ENCODE data around the gene TCEAL8. TPM values are rescaled to one million over a fixed set of nuclear protein-coding genes. Genes with fewer than 3 reads are reported as not detected.
"Not testable (repeated sequence)": the region's sequence is repeated elsewhere in the genome, so short reads cannot be mapped to it uniquely, and the experiment has no call there.

TCEAL8 gene
- total RNA-seq, 1 donor = 130 TPM

DNA sequence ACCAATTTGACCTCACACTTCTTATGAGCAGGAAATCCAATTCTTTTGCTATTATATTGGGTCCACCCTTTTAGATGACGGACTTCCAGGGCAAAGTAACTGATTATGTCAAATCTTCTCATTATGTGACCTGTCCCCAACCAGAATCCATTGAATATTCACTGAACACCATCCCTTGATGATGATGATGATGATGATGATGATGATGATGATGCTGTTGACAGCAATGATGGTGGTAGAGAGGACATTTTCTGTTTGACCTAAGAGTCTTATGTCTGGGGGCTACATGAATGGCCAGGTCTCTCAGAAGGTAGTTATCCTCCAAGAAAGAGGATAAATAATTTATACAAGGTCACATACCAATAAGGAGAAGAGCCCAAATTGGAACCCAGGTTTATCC is 5.2 kb downstream of the TCEAL8 start:
- no peak overlapping the region for H3K27ac ChIP-seq (ENCODE audit: low read depth, low read length)
- H3K36me3 ChIP-seq (ENCODE audit: insufficient read depth, low read length) = no peaks in the 10 kb centered on the region
- peaks cover 14% of the 10 kb centered on the region for H3K27me3 ChIP-seq (ENCODE audit: insufficient read depth, low read length)
- no peak overlapping the region for H2AFZ ChIP-seq (ENCODE audit: low read length)
- DNase-seq (ENCODE audit: insufficient read length, low spot score, missing footprints) = no peak
- H3K79me2 ChIP-seq (ENCODE audit: insufficient read depth, low read length) = peaks cover 12% of the 10 kb centered on the region
- no peaks in the 10 kb centered on the region for H3K9me3 ChIP-seq (ENCODE audit: low read depth, low read length)
- H3K4me2 ChIP-seq (ENCODE audit: insufficient read depth, low read length) = no peak overlapping the region
- TF ChIP-seq, protein P1, sequence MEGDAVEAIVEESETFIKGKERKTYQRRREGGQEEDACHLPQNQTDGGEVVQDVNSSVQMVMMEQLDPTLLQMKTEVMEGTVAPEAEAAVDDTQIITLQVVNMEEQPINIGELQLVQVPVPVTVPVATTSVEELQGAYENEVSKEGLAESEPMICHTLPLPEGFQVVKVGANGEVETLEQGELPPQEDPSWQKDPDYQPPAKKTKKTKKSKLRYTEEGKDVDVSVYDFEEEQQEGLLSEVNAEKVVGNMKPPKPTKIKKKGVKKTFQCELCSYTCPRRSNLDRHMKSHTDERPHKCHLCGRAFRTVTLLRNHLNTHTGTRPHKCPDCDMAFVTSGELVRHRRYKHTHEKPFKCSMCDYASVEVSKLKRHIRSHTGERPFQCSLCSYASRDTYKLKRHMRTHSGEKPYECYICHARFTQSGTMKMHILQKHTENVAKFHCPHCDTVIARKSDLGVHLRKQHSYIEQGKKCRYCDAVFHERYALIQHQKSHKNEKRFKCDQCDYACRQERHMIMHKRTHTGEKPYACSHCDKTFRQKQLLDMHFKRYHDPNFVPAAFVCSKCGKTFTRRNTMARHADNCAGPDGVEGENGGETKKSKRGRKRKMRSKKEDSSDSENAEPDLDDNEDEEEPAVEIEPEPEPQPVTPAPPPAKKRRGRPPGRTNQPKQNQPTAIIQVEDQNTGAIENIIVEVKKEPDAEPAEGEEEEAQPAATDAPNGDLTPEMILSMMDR (IDR thresholded peaks at IDR 0.05; ENCODE audit: extremely low read depth, low read depth, low read length) = no peak
- no peaks in the 10 kb centered on the region for H3K4me1 ChIP-seq (ENCODE audit: insufficient read depth, low read length)
- H4K20me1 ChIP-seq (ENCODE audit: insufficient read depth, low read length) = peaks cover 9% of the 10 kb centered on the region
- H3K4me3 ChIP-seq (ENCODE audit: insufficient read depth, low read length) = no peak overlapping the region

- Histone ChIP-seq H3K27me3 (ENCODE audit: insufficient read depth, low read length) (peaks cover 15% of the 10 kb centered on the region), H3K27ac (ENCODE audit: low read depth, low read length) (no peak overlapping the region), H2AFZ (ENCODE audit: low read length) (no peak overlapping the region), H3K4me2 (ENCODE audit: insufficient read depth, low read length) (no peak overlapping the region), H3K79me2 (ENCODE audit: insufficient read depth, low read length) (peaks cover 4% of the 10 kb centered on the region), H3K9me3 (ENCODE audit: low read depth, low read length) (no peaks in the 10 kb centered on the region), H3K4me1 (ENCODE audit: insufficient read depth, low read length) (no peaks in the 10 kb centered on the region), H4K20me1 (ENCODE audit: insufficient read depth, low read length) (peaks cover 7% of the 10 kb centered on the region), H3K4me3 (ENCODE audit: insufficient read depth, low read length) (no peak overlapping the region), H3K36me3 (ENCODE audit: insufficient read depth, low read length) (no peaks in the 10 kb centered on the region)
- no peak for DNase-seq (ENCODE audit: insufficient read length, low spot score, missing footprints)
- TF ChIP-seq, protein P1 (IDR thresholded peaks at IDR 0.05; ENCODE audit: extremely low read depth, low read depth, low read length) = peak; percentile 47
Measured at GRCh38 chrX:103248553-103248952, 6.4 kb downstream of the TCEAL8 start.

GRCh38 chrX:103240155-103240554 is 14.8 kb downstream of the TCEAL8 start:
- Histone ChIP-seq H3K9me3 (ENCODE audit: low read depth, low read length) (no peaks in the 10 kb centered on the region), H3K4me2 (ENCODE audit: insufficient read depth, low read length) (no peak overlapping the region), H3K27ac (ENCODE audit: low read depth, low read length) (no peak overlapping the region), H3K79me2 (ENCODE audit: insufficient read depth, low read length) (no peaks in the 10 kb centered on the region), H4K20me1 (ENCODE audit: insufficient read depth, low read length) (no peaks in the 10 kb centered on the region), H3K4me3 (ENCODE audit: insufficient read depth, low read length) (no peak overlapping the region), H3K36me3 (ENCODE audit: insufficient read depth, low read length) (no peaks in the 10 kb centered on the region), H3K4me1 (ENCODE audit: insufficient read depth, low read length) (no peaks in the 10 kb centered on the region), H3K27me3 (ENCODE audit: insufficient read depth, low read length) (peaks cover 29% of the 10 kb centered on the region), H2AFZ (ENCODE audit: low read length) (no peak overlapping the region)
- no peak for DNase-seq (ENCODE audit: insufficient read length, low spot score, missing footprints)
- TF ChIP-seq, protein P1 (IDR thresholded peaks at IDR 0.05; ENCODE audit: extremely low read depth, low read depth, low read length) = no peak

GRCh38 chrX:103236296-103236695 is 18.7 kb downstream of the TCEAL8 start:
- no peaks in the 10 kb centered on the region for H3K9me3 ChIP-seq (ENCODE audit: low read depth, low read length)
- DNase-seq (ENCODE audit: insufficient read length, low spot score, missing footprints) = no peak
- no peak overlapping the region for H3K27ac ChIP-seq (ENCODE audit: low read depth, low read length)
- H2AFZ ChIP-seq (ENCODE audit: low read length) = no peak overlapping the region
- no peaks in the 10 kb centered on the region for H3K79me2 ChIP-seq (ENCODE audit: insufficient read depth, low read length)
- no peaks in the 10 kb centered on the region for H4K20me1 ChIP-seq (ENCODE audit: insufficient read depth, low read length)
- no peak overlapping the region for H3K4me2 ChIP-seq (ENCODE audit: insufficient read depth, low read length)
- no peak overlapping the region for H3K4me3 ChIP-seq (ENCODE audit: insufficient read depth, low read length)
- no peaks in the 10 kb centered on the region for H3K4me1 ChIP-seq (ENCODE audit: insufficient read depth, low read length)
- H3K27me3 ChIP-seq (ENCODE audit: insufficient read depth, low read length) = peaks cover 35% of the 10 kb centered on the region
- H3K36me3 ChIP-seq (ENCODE audit: insufficient read depth, low read length) = no peaks in the 10 kb centered on the region
- TF ChIP-seq, protein P1 (IDR thresholded peaks at IDR 0.05; ENCODE audit: extremely low read depth, low read depth, low read length) = no peak

DNA sequence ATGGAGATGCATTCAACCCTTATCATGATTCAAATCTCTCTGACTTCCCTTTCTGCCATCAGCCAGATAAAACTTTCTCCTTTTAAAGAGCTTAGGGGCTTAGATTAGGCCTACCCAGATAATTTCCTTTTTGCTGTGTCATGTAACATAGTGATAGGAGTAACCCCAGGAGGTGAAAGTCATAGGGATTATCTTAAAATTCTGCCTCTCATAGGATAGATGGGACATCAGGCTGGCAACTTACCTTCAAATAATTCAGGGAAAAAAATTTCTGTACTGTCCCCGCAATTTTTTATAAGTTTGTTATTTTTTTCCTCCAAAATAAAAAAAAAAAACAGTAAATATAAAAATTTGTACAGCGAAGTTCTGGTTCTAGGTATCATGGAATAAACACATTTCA is 19.3 kb downstream of the TCEAL8 start:
- not testable (repeated sequence) for H3K4me3 ChIP-seq (ENCODE audit: insufficient read depth, low read length); H3K36me3 ChIP-seq (ENCODE audit: insufficient read depth, low read length); H3K79me2 ChIP-seq (ENCODE audit: insufficient read depth, low read length); H3K27ac ChIP-seq (ENCODE audit: low read depth, low read length); DNase-seq (ENCODE audit: insufficient read length, low spot score, missing footprints); H3K9me3 ChIP-seq (ENCODE audit: low read depth, low read length); H4K20me1 ChIP-seq (ENCODE audit: insufficient read depth, low read length); H3K4me1 ChIP-seq (ENCODE audit: insufficient read depth, low read length); H3K4me2 ChIP-seq (ENCODE audit: insufficient read depth, low read length); H2AFZ ChIP-seq (ENCODE audit: low read length)
- H3K27me3 ChIP-seq (ENCODE audit: insufficient read depth, low read length) = peaks cover 41% of the 10 kb centered on the region
